Neuronal stem cell (in vitro differentiated cells): ENCODE measurements around the gene SLCO3A1.
A peak's percentile ranks its signal among the peaks of the same experiment; 100 is the strongest.

Experiments used
- DNase-seq: peaks from one replicate; pipeline ENCODE4 v3.0.0-alpha.2; 2013; ENCODE audit warnings: low spot score
- H2AFZ ChIP-seq: one replicate; pipeline ENCODE4 v1.6.1; 2013; ENCODE audit warnings: mild to moderate bottlenecking, low read length, inconsistent platforms
- H2AK5ac ChIP-seq: 2 replicates; pipeline ENCODE4 v1.6.1; 2013; ENCODE audit warnings: low read depth, mild to moderate bottlenecking, inconsistent platforms, low read length, moderate library complexity, mixed read lengths
- H2BK120ac ChIP-seq: 2 replicates; pipeline ENCODE4 v1.6.1; 2013; ENCODE audit warnings: low read depth, mild to moderate bottlenecking, inconsistent platforms, low read length, moderate library complexity, mixed read lengths
- H2BK12ac ChIP-seq: one replicate; pipeline ENCODE4 v1.6.1; 2013; ENCODE audit warnings: low read length, inconsistent platforms
- H2BK15ac ChIP-seq: 2 replicates; pipeline ENCODE4 v1.6.1; 2013; ENCODE audit warnings: mild to moderate bottlenecking, low read length, inconsistent platforms, mixed read lengths
- H2BK5ac ChIP-seq: one replicate; pipeline ENCODE4 v1.6.1; 2013; ENCODE audit warnings: inconsistent platforms, mild to moderate bottlenecking, low read length, moderate library complexity
- H3K14ac ChIP-seq: one replicate; pipeline ENCODE4 v1.6.1; 2013; ENCODE audit warnings: low read length, inconsistent platforms
- H3K18ac ChIP-seq: 2 replicates; pipeline ENCODE4 v1.6.1; 2013; ENCODE audit warnings: low read length, inconsistent platforms
- H3K23ac ChIP-seq: 2 replicates; pipeline ENCODE4 v1.6.1; 2013; ENCODE audit warnings: low read depth, mild to moderate bottlenecking, mixed read lengths, low read length, inconsistent platforms; ENCODE audit not compliant: poor library complexity
- H3K27ac ChIP-seq: replicated peaks from 3 replicates; pipeline ENCODE4 v1.5.1; 2013; ENCODE audit warnings: low read length, inconsistent platforms
- H3K27me3 ChIP-seq, 3 experiments: 2 replicates each; pipeline ENCODE4 v1.6.1; 2013; ENCODE audit warnings: low read length in 3 of 3, mild to moderate bottlenecking in 2 of 3, inconsistent platforms in 1 of 3, low read depth in 1 of 3, mixed read lengths in 1 of 3, moderate library complexity in 1 of 3; ENCODE audit not compliant: control insufficient read depth in 3 of 3, insufficient read depth in 3 of 3
- H3K36me3 ChIP-seq, 2 donors: replicated peaks in 1 of 2; 2 replicates each; pipeline ENCODE4 v1.6.1; 2013; ENCODE audit warnings: low read length in 2 of 2; ENCODE audit not compliant: control insufficient read depth in 2 of 2, insufficient read depth in 2 of 2
- H3K4ac ChIP-seq: 2 replicates; pipeline ENCODE4 v1.6.1; 2013; ENCODE audit warnings: inconsistent platforms, mild to moderate bottlenecking, low read length, moderate library complexity
- H3K4me1 ChIP-seq, 2 donors: 1 replicate in 1 of 2; 2 replicates in 1 of 2; pipeline ENCODE4 v1.6.1; 2013; ENCODE audit warnings: low read length in 2 of 2, low read depth in 1 of 2; ENCODE audit not compliant: control insufficient read depth in 2 of 2, insufficient read depth in 1 of 2
- H3K4me2 ChIP-seq: one replicate; pipeline ENCODE4 v1.6.1; 2013; ENCODE audit warnings: mild to moderate bottlenecking, low read length, inconsistent platforms; ENCODE audit not compliant: insufficient read depth, poor library complexity, severe bottlenecking
- H3K4me3 ChIP-seq, 2 donors: 2 replicates each; pipeline ENCODE4 v1.5.1; 2013; ENCODE audit warnings: low read length in 2 of 2, mild to moderate bottlenecking in 2 of 2, inconsistent platforms in 1 of 2, moderate library complexity in 1 of 2
- H3K79me1 ChIP-seq: one replicate; pipeline ENCODE4 v1.6.1; 2013; ENCODE audit warnings: low read depth, mild to moderate bottlenecking, inconsistent platforms, low read length, moderate library complexity
- H3K9ac ChIP-seq: one replicate; pipeline ENCODE4 v1.6.1; 2013; ENCODE audit warnings: mild to moderate bottlenecking, low read depth, low read length, inconsistent platforms; ENCODE audit not compliant: poor library complexity
- H3K9me3 ChIP-seq, 2 donors: replicated peaks in 1 of 2; 2 replicates each; pipeline versions ENCODE3 to v1.6.1; 2013; ENCODE audit warnings: low read length in 2 of 2, mild to moderate bottlenecking in 2 of 2, inconsistent platforms in 1 of 2, low read depth in 1 of 2, mixed read lengths in 1 of 2, moderate library complexity in 1 of 2; ENCODE audit not compliant: control insufficient read depth in 2 of 2, insufficient read depth in 1 of 2
- H4K8ac ChIP-seq: one replicate; pipeline ENCODE4 v1.6.1; 2013; ENCODE audit warnings: low read depth, mild to moderate bottlenecking, inconsistent platforms, low read length, moderate library complexity
- H4K91ac ChIP-seq: one replicate; pipeline ENCODE4 v1.6.1; 2013; ENCODE audit warnings: low read length, low read depth, mild to moderate bottlenecking, inconsistent platforms; ENCODE audit not compliant: poor library complexity
- WGBS, 2 donors: extraction: QIAGEN DNeasy Blood & Tissue Kit; methylation state at CpG; one replicate each; pipeline ENCODE4 v1.1.7; 2013; ENCODE audit warnings: missing lambda C conversion rate in 2 of 2, mixed read lengths in 1 of 2; ENCODE audit not compliant: insufficient read length in 2 of 2, insufficient replicate concordance in 1 of 2; ENCODE audit errors: extremely low coverage in 2 of 2; 5-methylcytosine and 5-hydroxymethylcytosine counted together

SLCO3A1 gene

DNA sequence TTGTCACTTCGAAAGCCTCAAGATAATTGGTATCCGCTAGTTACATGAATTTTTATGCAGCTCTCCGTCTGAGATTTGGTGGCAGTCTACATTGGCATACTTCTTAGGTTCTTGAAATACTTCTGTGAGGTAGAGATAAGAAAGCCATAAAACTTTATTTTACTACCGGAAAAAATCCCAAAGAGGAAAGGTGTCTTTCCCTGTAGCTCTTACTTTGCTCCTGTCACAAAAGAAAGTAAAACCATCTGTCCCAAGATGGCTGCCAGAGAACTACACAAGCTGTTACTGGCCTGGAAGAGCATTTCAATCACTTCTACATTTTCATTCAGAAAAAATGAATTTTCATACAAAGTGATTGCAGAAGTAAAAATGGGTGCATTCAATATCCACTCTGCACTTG is 325.4 kb downstream of the SLCO3A1 start:
- H2AK5ac ChIP-seq, result no peak overlapping the region
- H3K9ac ChIP-seq, result no peak overlapping the region
- no peak overlapping the region for H4K8ac ChIP-seq
- peaks cover 0 to 1% of the 10 kb centered on the region in 2 donors for H3K4me1 ChIP-seq
- DNase-seq, result no peak
- H3K4ac ChIP-seq, result no peak overlapping the region
- no peak overlapping the region for H3K4me3 ChIP-seq
- H3K18ac ChIP-seq, result no peak overlapping the region
- H3K4me2 ChIP-seq, result no peak overlapping the region
- no peak overlapping the region for H3K23ac ChIP-seq
- H2BK120ac ChIP-seq, result no peak overlapping the region
- H2BK5ac ChIP-seq, result no peak overlapping the region
- peak overlapping the region; percentile 52 for H2AFZ ChIP-seq
- no peak overlapping the region for H3K14ac ChIP-seq
- peaks cover 0 to 8% (median 0%) of the 10 kb centered on the region in 3 experiments for H3K27me3 ChIP-seq
- no peaks in the 10 kb centered on the region for H3K79me1 ChIP-seq
- no peak overlapping the region for H2BK15ac ChIP-seq
- no peaks in the 10 kb centered on the region for H3K36me3 ChIP-seq
- no CpG with 5 or more reads among the region's 4 CpGs for WGBS, 2 donors
- H2BK12ac ChIP-seq, result no peak overlapping the region
- H3K9me3 ChIP-seq, result no peaks in the 10 kb centered on the region
- no peak overlapping the region for H3K27ac ChIP-seq
- H4K91ac ChIP-seq, result no peak overlapping the region

DNA sequence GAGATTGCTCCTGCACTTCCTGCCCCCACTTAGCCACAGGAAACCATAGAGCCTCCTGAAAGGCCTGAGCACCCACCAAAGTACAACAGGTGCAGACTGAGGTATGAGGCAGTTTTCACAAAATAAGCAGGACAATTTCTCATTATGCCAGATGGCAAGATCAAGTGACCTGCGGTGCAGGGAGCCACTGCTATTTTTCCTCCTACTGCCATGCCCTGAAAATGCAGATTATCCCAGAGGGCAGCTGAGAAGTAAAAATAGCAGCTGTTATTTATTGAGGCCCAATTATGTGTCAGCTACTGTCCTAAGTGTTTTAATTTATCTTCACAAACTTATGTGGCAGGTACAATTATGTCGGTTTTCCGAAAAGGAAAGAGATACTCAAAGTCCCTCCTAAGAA is 330.6 kb downstream of the SLCO3A1 start:
- Histone ChIP-seq H3K4ac (no peak overlapping the region), H2BK12ac (no peak overlapping the region)
- DNase-seq, result no peak

DNA sequence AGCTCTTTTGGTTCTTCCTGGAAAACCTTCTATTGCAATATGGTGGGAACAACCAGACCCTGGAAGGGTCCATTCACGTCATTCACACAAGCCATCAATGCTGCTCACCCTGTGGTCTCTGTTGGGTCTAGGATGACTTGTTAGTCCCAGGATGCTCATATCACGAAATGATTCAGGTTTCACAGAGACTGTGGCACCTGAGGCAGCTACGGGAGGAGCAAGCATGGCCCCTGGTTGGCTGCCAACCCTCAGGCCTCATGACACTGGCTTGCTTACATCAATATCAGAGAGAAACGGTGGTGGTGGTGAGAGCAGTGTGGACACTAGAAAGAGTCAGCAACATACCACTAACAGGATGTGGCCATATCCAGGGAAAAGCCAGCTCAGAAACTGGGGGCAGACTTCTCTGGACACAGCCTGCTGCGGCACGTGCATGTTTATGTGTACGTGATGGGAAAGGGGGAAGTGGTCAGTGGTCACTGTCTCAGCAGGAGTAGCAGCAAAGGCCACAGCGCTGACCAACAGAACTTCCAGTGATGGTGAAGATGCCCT is 331.2 kb downstream of the SLCO3A1 start:
- peaks cover 0 to 1% of the 10 kb centered on the region in 2 donors for H3K4me1 ChIP-seq
- H3K9me3 ChIP-seq, result no peaks in the 10 kb centered on the region
- no peak overlapping the region for H3K18ac ChIP-seq
- no peak overlapping the region for H2BK120ac ChIP-seq
- no peaks in the 10 kb centered on the region for H3K36me3 ChIP-seq
- no peak overlapping the region for H2AK5ac ChIP-seq
- no peak overlapping the region for H3K14ac ChIP-seq
- no peak for DNase-seq
- no peak overlapping the region for H3K4ac ChIP-seq
- no CpG with 5 or more reads among the region's 8 CpGs for WGBS, 2 donors
- no peak overlapping the region for H3K23ac ChIP-seq
- no peak overlapping the region for H2BK15ac ChIP-seq
- H3K27me3 ChIP-seq, result peaks cover 0 to 10% (median 0%) of the 10 kb centered on the region in 3 experiments
- no peak overlapping the region for H3K4me2 ChIP-seq
- no peak overlapping the region for H2AFZ ChIP-seq
- H4K8ac ChIP-seq, result no peak overlapping the region
- no peak overlapping the region for H4K91ac ChIP-seq
- H3K27ac ChIP-seq, result no peak overlapping the region
- no peak overlapping the region for H2BK12ac ChIP-seq
- no peak overlapping the region for H2BK5ac ChIP-seq
- H3K9ac ChIP-seq, result no peak overlapping the region
- no peak overlapping the region for H3K4me3 ChIP-seq
- H3K79me1 ChIP-seq, result no peaks in the 10 kb centered on the region

More for the DNA sequence above, 330.6 kb downstream of the SLCO3A1 start:
- H4K91ac ChIP-seq, result no peak overlapping the region
- H2AFZ ChIP-seq, result no peak overlapping the region
- WGBS, 2 donors, result no CpG with 5 or more reads among the region's 3 CpGs
- H3K14ac ChIP-seq, result no peak overlapping the region
- H2BK15ac ChIP-seq, result no peak overlapping the region
- H3K4me2 ChIP-seq, result no peak overlapping the region
- H3K36me3 ChIP-seq, result no peaks in the 10 kb centered on the region
- no peak overlapping the region for H3K23ac ChIP-seq
- H2AK5ac ChIP-seq, result no peak overlapping the region
- no peak overlapping the region for H3K18ac ChIP-seq
- no peak overlapping the region for H3K4me3 ChIP-seq
- no peaks in the 10 kb centered on the region for H3K79me1 ChIP-seq
- no peak overlapping the region for H2BK5ac ChIP-seq
- peaks cover 0 to 10% (median 0%) of the 10 kb centered on the region in 3 experiments for H3K27me3 ChIP-seq
- no peak overlapping the region for H3K27ac ChIP-seq
- no peaks in the 10 kb centered on the region for H3K9me3 ChIP-seq
- peaks cover 0 to 1% of the 10 kb centered on the region in 2 donors for H3K4me1 ChIP-seq
- H3K9ac ChIP-seq, result no peak overlapping the region
- no peak overlapping the region for H4K8ac ChIP-seq
- H2BK120ac ChIP-seq, result no peak overlapping the region

DNA sequence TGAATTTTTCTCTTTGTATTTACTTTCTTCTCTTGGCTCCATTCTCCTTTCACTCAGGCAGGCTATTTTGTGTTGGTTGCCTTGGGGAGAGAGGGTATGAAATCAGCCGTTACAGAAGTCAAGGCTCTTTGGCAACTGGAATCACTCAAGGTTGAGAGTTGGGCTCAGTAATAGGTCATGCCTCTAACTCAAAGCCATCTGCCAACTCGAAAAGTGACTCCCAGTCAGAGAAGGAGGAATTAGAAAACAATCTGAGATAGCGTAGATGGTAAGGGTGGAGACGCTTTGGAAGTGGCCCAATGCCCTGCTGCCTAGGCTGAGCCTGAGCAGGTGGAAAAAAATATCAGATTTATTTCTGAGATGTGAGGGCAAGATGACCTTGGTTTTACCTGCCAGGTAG is 334.5 kb downstream of the SLCO3A1 start:
- Histone ChIP-seq H2AK5ac (no peak overlapping the region), H4K91ac (no peak overlapping the region), H3K27me3 (peaks cover 0 to 2% (median 0%) of the 10 kb centered on the region in 3 experiments), H2BK12ac (no peak overlapping the region), H3K23ac (no peak overlapping the region), H2BK5ac (no peak overlapping the region), H3K4me2 (no peak overlapping the region), H3K18ac (no peak overlapping the region), H2BK120ac (no peak overlapping the region), H3K4ac (no peak overlapping the region), H3K14ac (no peak overlapping the region), H3K36me3 (no peaks in the 10 kb centered on the region), H2AFZ (no peak overlapping the region), H3K4me3 (no peak overlapping the region), H3K79me1 (no peaks in the 10 kb centered on the region), H3K27ac (no peak overlapping the region), H3K9me3 (no peaks in the 10 kb centered on the region), H2BK15ac (no peak overlapping the region), H3K9ac (no peak overlapping the region), H3K4me1 (peaks cover 0 to 4% of the 10 kb centered on the region in 2 donors), H4K8ac (no peak overlapping the region)
- no peak for DNase-seq
- no CpG with 5 or more reads among the region's 4 CpGs for WGBS, 2 donors
